T-cell (primary cell): ENCODE results near the gene ABCB10. TPM values are rescaled to one million over a fixed set of nuclear protein-coding genes. Genes with fewer than 3 reads are reported as not detected.
"Not testable (repeated sequence)": the region's sequence is repeated elsewhere in the genome, so short reads cannot be mapped to it uniquely, and the experiment has no call there.

ENCODE experiments used
- ATAC-seq, 4 experiments: fragments of 200-7000 bp in 3 of 4; fragments of 150-1000 bp in 1 of 4; cut with Tn5 transposase; replicated peaks in 1 of 4; 1 replicate in 3 of 4; 2 replicates in 1 of 4; pipeline ENCODE4 v1.10.0; 2021; ENCODE audit warnings: moderate library complexity in 3 of 4, mild to moderate bottlenecking in 2 of 4, moderate number of reproducible peaks in 1 of 4
- CTCF ChIA-PET, 2 donors: fragments of 300-600 bp; sonication (Branson Sonifier 250); formaldehyde crosslinking; loops; one replicate each; lab custom pipeline; 2022; ENCODE audit warnings: antibody characterized with exemption in 2 of 2; lab: Charles Lee
- POLR2A ChIA-PET, 2 donors: fragments of 300-600 bp; sonication (Branson Sonifier 250); formaldehyde crosslinking; loops; one replicate each; lab custom pipeline; 2022; ENCODE audit warnings: antibody characterized with exemption in 2 of 2; lab: Charles Lee
- DNase-seq, 35 experiments: peaks; one replicate each; pipeline versions ENCODE4 v3.0.0 to v3.0.0-alpha.2; 2013 to 2023
- H3K27ac ChIP-seq: one replicate; pipeline ENCODE4 v1.5.1; 2013; ENCODE audit warnings: low read length
- H3K27me3 ChIP-seq, 2 experiments: replicated peaks in 1 of 2; 1 replicate in 1 of 2; 2 replicates in 1 of 2; pipeline versions ENCODE4 v1.6.1 to v1.7.0; 2013; ENCODE audit warnings: low read length in 1 of 2, mixed read lengths in 1 of 2; ENCODE audit not compliant: control insufficient read depth in 2 of 2, insufficient read depth in 2 of 2; ENCODE audit errors: extremely low read depth in 1 of 2
- H3K36me3 ChIP-seq, 2 donors: 1 replicate in 1 of 2; 2 replicates in 1 of 2; pipeline versions ENCODE4 v1.6.1 to v1.7.0; 2013; ENCODE audit warnings: low read length in 1 of 2; ENCODE audit not compliant: control insufficient read depth in 2 of 2, insufficient read depth in 1 of 2; ENCODE audit errors: extremely low read depth in 1 of 2
- H3K4me1 ChIP-seq, 2 experiments: 1 replicate in 1 of 2; 2 replicates in 1 of 2; pipeline versions ENCODE4 v1.6.1 to v1.7.0; 2013; ENCODE audit warnings: low read length in 2 of 2, mixed read lengths in 1 of 2; ENCODE audit not compliant: insufficient read depth in 2 of 2, control insufficient read depth in 1 of 2; ENCODE audit errors: extremely low read depth in 1 of 2
- H3K4me3 ChIP-seq, 2 donors: 1 replicate in 1 of 2; 2 replicates in 1 of 2; pipeline versions ENCODE4 v1.5.1 to v1.7.0; 2013; ENCODE audit warnings: mild to moderate bottlenecking in 2 of 2, low read length in 1 of 2, moderate library complexity in 1 of 2; ENCODE audit not compliant: control insufficient read depth in 1 of 2; ENCODE audit errors: extremely low read depth in 1 of 2
- H3K9me3 ChIP-seq: 2 replicates; pipeline ENCODE4 v1.7.0; 2013
- H3K27ac Mint-ChIP-seq, 2 donors: one replicate each; pipeline ENCODE4 v1.8.0; 2020 to 2021; ENCODE audit warnings: mild to moderate bottlenecking in 2 of 2, mixed read lengths in 2 of 2
- H3K27me3 Mint-ChIP-seq, 2 donors: one replicate each; pipeline ENCODE4 v1.8.0; 2021 to 2022; ENCODE audit warnings: mixed read lengths in 2 of 2
- H3K36me3 Mint-ChIP-seq: one replicate; pipeline ENCODE4 v1.8.0; 2021; ENCODE audit warnings: mixed read lengths
- H3K4me1 Mint-ChIP-seq, 3 donors: one replicate each; pipeline ENCODE4 v1.8.0; 2020 to 2022; ENCODE audit warnings: mixed read lengths in 3 of 3, mild to moderate bottlenecking in 1 of 3
- H3K4me3 Mint-ChIP-seq, 3 donors: one replicate each; pipeline ENCODE4 v1.8.0; 2020 to 2022; ENCODE audit warnings: mild to moderate bottlenecking in 3 of 3, mixed read lengths in 3 of 3, moderate library complexity in 3 of 3
- H3K9me3 Mint-ChIP-seq, 3 donors: one replicate each; pipeline ENCODE4 v1.8.0; 2020 to 2022; ENCODE audit warnings: mixed read lengths in 3 of 3
- WGBS: methylation state at CpG from one replicate; pipeline ENCODE4 v1.1.5; 2013; ENCODE audit warnings: missing lambda C conversion rate; ENCODE audit not compliant: insufficient coverage; 5-methylcytosine and 5-hydroxymethylcytosine counted together
- total RNA-seq, 35 experiments: library from RNA in 6 of 35; stranded (reverse) in 6 of 35; fragments of 120-200 nt in 1 of 35; gene quantifications; one replicate each; pipeline versions ENCODE4 v1.2.1 to v1.2.4 and lab custom pipeline; 2013 to 2026

The ABCB10 gene
- total RNA-seq, 5 donors from 2014 or later (not counting 1 experiment from before 2014, with no cell fraction given) = 15.8 to 18.9 (median 18.2) TPM

GRCh38 chr1:229529639-229530038 lies 28.9 kb downstream of the ABCB10 start:
- CTCF ChIA-PET = interaction anchor here in 1 of 2 donors (0.7 kb wide), 1 partner anchor 1749 kb away, joined by 4 read pairs; no protein-coding TSS in a partner anchor
- Histone ChIP-seq H3K27ac (no peak overlapping the region), H3K36me3 (peaks cover 7 to 63% of the 10 kb centered on the region in 2 donors), H3K27me3 (no peaks in the 10 kb centered on the region), H3K4me1 (no peaks in the 10 kb centered on the region), H3K4me3 (no peak overlapping the region), H3K9me3 (no peaks in the 10 kb centered on the region)
- H3K27ac Mint-ChIP-seq = no peak overlapping the region
- peaks cover 0 to 5% (median 0%) of the 10 kb centered on the region in 3 donors for H3K4me1 Mint-ChIP-seq
- no peaks in the 10 kb centered on the region for H3K9me3 Mint-ChIP-seq
- no peak overlapping the region for H3K4me3 Mint-ChIP-seq
- H3K27me3 Mint-ChIP-seq = no peaks in the 10 kb centered on the region
- DNase-seq = no peak
- POLR2A ChIA-PET = no interaction called here
- 100% methylated on average over 1 of the region's 7 CpGs for WGBS
- no peak for ATAC-seq
- peaks cover 55% of the 10 kb centered on the region for H3K36me3 Mint-ChIP-seq

GRCh38 chr1:229526695-229527094 lies 31.8 kb downstream of the ABCB10 start:
- H3K27ac Mint-ChIP-seq = no peak overlapping the region

GRCh38 chr1:229523052-229523451 lies 35.5 kb downstream of the ABCB10 start:
- no peak overlapping the region for H3K27ac Mint-ChIP-seq
- no peak overlapping the region for H3K4me3 Mint-ChIP-seq
- peaks cover 43% of the 10 kb centered on the region for H3K36me3 Mint-ChIP-seq
- H3K27ac ChIP-seq = no peak overlapping the region
- no peaks in the 10 kb centered on the region for H3K4me1 Mint-ChIP-seq
- H3K4me1 ChIP-seq = no peaks in the 10 kb centered on the region
- no peak for ATAC-seq
- H3K36me3 ChIP-seq = peaks cover 6 to 55% of the 10 kb centered on the region in 2 donors
- WGBS = no CpG with 5 or more reads among the region's 1 CpG
- no peaks in the 10 kb centered on the region for H3K9me3 Mint-ChIP-seq
- H3K9me3 ChIP-seq = no peaks in the 10 kb centered on the region
- no peaks in the 10 kb centered on the region for H3K27me3 ChIP-seq
- no peak for DNase-seq
- H3K27me3 Mint-ChIP-seq = no peaks in the 10 kb centered on the region
- POLR2A ChIA-PET = no interaction called here
- CTCF ChIA-PET = no interaction called here
- no peak overlapping the region for H3K4me3 ChIP-seq

More at GRCh38 chr1:229526695-229527094, 31.8 kb downstream of the ABCB10 start:
- DNase-seq (no peak), ATAC-seq (no peak)
- H3K4me3 Mint-ChIP-seq = no peak overlapping the region
- Histone ChIP-seq H3K27ac (no peak overlapping the region), H3K4me3 (no peak overlapping the region), H3K27me3 (no peaks in the 10 kb centered on the region), H3K36me3 (peaks cover 11 to 76% of the 10 kb centered on the region in 2 donors), H3K4me1 (no peaks in the 10 kb centered on the region), H3K9me3 (no peaks in the 10 kb centered on the region)
- ChIA-PET CTCF (interaction anchor here (0.6 to 0.7 kb wide), 3 partner anchors 13 to 565 kb away, joined by 3 to 4 read pairs (median 3); no protein-coding TSS in a partner anchor), POLR2A (no interaction called here)
- no peaks in the 10 kb centered on the region for H3K27me3 Mint-ChIP-seq
- no CpG with 5 or more reads among the region's 1 CpG for WGBS
- no peaks in the 10 kb centered on the region for H3K4me1 Mint-ChIP-seq
- no peaks in the 10 kb centered on the region for H3K9me3 Mint-ChIP-seq
- peaks cover 48% of the 10 kb centered on the region for H3K36me3 Mint-ChIP-seq

DNA sequence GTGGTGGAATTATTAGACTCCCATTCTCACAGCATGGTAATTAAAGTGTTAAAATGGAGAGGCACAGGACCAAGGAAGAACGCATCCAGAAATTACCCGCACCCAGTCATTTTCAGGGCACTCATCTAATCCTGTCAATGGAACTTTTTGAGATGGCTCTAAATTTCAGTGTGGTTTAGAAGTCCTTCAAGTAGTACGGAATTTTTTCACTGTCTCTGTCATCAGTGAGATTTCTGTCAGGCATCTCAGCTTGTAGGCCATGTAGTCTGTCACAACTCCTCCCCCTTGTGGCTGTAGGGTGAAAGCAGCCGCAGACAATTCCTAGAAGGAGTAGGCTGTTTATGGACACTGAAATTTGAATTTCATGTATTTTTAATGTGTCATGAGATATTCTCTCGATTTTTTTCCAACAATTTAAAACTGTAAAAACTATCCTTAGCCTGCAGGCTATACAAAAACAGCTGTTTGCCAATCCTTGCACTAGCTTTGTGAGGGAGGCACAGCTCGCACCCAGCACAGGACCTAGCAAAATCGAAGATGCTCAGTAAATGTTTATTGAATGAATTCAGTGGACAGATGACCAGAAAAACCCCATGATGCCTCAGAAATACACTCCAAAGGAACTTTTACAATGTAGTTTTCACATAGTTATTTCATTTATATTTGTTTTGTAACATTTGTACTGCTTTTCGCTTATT lies 43.8 kb downstream of the ABCB10 start:
- no peaks in the 10 kb centered on the region for H3K27me3 Mint-ChIP-seq
- Histone ChIP-seq H3K4me3 (no peak overlapping the region), H3K36me3 (peaks cover 0 to 9% of the 10 kb centered on the region in 2 donors), H3K27ac (no peak overlapping the region), H3K9me3 (no peaks in the 10 kb centered on the region), H3K27me3 (no peaks in the 10 kb centered on the region), H3K4me1 (peaks cover 2 to 6% of the 10 kb centered on the region in 2 experiments)
- peaks cover 7% of the 10 kb centered on the region in 3 donors for H3K4me1 Mint-ChIP-seq
- peaks cover 7% of the 10 kb centered on the region for H3K36me3 Mint-ChIP-seq
- no peak overlapping the region for H3K4me3 Mint-ChIP-seq
- DNase-seq = peak; percentile 5 to 83 (median 53)
- 60% methylated on average over 2 of the region's 8 CpGs for WGBS
- CTCF ChIA-PET = interaction anchor here (0.5 to 1.8 kb wide), 6 partner anchors 10 to 260 kb away, joined by 3 to 10 read pairs (median 4); no protein-coding TSS in a partner anchor
- H3K9me3 Mint-ChIP-seq = no peaks in the 10 kb centered on the region
- POLR2A ChIA-PET = no interaction called here
- H3K27ac Mint-ChIP-seq = no peak overlapping the region
- ATAC-seq = peak; percentile 87 to 100 (median 92)

DNA sequence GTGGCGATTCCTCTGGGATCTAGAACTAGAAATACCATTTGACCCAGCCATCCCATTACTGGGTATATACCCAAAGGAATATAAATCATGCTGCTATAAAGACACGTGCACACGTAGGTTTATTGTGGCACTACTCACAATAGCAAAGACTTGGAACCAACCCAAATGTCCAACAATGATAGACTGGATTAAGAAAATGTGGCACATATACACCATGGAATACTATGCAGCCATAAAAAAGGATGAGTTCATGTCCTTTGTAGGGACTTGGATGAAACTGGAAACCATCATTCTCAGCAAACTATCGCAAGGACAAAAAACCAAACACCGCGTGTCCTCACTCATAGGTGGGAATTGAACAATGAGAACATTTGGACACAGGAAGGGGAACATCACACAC lies 46.9 kb downstream of the ABCB10 start:
- DNase-seq, H3K36me3 Mint-ChIP-seq, H3K4me3 ChIP-seq, H3K27ac Mint-ChIP-seq, H3K36me3 ChIP-seq, H3K4me3 Mint-ChIP-seq, POLR2A ChIA-PET, H3K9me3 Mint-ChIP-seq, H3K27me3 ChIP-seq, H3K27ac ChIP-seq, ATAC-seq, CTCF ChIA-PET, H3K9me3 ChIP-seq, H3K27me3 Mint-ChIP-seq: not testable (repeated sequence)
- peaks cover 14 to 17% of the 10 kb centered on the region in 2 experiments for H3K4me1 ChIP-seq
- WGBS = no CpG with 5 or more reads among the region's 6 CpGs
- H3K4me1 Mint-ChIP-seq = peaks cover 26 to 32% (median 30%) of the 10 kb centered on the region in 3 donors

GRCh38 chr1:229511201-229511600 lies 47.3 kb downstream of the ABCB10 start:
- H3K27me3 ChIP-seq, H3K27ac Mint-ChIP-seq, H3K27me3 Mint-ChIP-seq, ATAC-seq, H3K27ac ChIP-seq, H3K9me3 Mint-ChIP-seq, DNase-seq, H3K4me3 ChIP-seq, H3K9me3 ChIP-seq, H3K36me3 Mint-ChIP-seq, H3K4me3 Mint-ChIP-seq, POLR2A ChIA-PET, CTCF ChIA-PET, H3K36me3 ChIP-seq: not testable (repeated sequence)
- no CpG with 5 or more reads among the region's 2 CpGs for WGBS
- peaks cover 17 to 20% of the 10 kb centered on the region in 2 experiments for H3K4me1 ChIP-seq
- peaks cover 26 to 36% (median 34%) of the 10 kb centered on the region in 3 donors for H3K4me1 Mint-ChIP-seq
